ENCODE data around the gene MVP.

MVP gene

GRCh38 chr16:29804455-29805231 is 15.6 kb upstream of the MVP start:
- no peak for DNase-seq

GRCh38 chr16:29805232-29806098 is 14.8 kb upstream of the MVP start:
- peak; percentile 96 to 98 for DNase-seq

GRCh38 chr16:29806099-29806579 is 14.1 kb upstream of the MVP start, which contains the start of gene MAZ:
TSS of gene MAZ (plus strand) at chr16:29806529. CDS start at chr16:29806702, 173 bp downstream.
- DNase-seq, result peak in 1 of 2 donors; percentile 82

GRCh38 chr16:29806641-29807425 is 13.4 kb upstream of the MVP start:
- DNase-seq, result peak; percentile 55 to 58

GRCh38 chr16:29807426-29808218 is 12.6 kb upstream of the MVP start:
- peak; percentile 86 to 89 for DNase-seq

GRCh38 chr16:29808219-29808900 is 11.9 kb upstream of the MVP start:
- DNase-seq, result no peak

GRCh38 chr16:29809031-29809747 is 11.1 kb upstream of the MVP start:
- no peak for DNase-seq

- DNase-seq, result peak in 1 of 2 donors; percentile 57
Observed at GRCh38 chr16:29809850-29810698, 10.2 kb upstream of the MVP start.

GRCh38 chr16:29810699-29811169 is 9.5 kb upstream of the MVP start:
- DNase-seq, result no peak

- peak in 1 of 2 donors; percentile 68 for DNase-seq
Observed at GRCh38 chr16:29811170-29811895, 8.9 kb upstream of the MVP start.

GRCh38 chr16:29811896-29812665 is 8.2 kb upstream of the MVP start, which contains the start of gene PRRT2:
TSS of gene PRRT2 (plus strand) at chr16:29812193. CDS start at chr16:29813055, 862 bp downstream.
- DNase-seq, result peak in 1 of 2 donors; percentile 46

- DNase-seq, result no peak
Observed at GRCh38 chr16:29812754-29813643, 7.3 kb upstream of the MVP start.

GRCh38 chr16:29813644-29814562 is 6.4 kb upstream of the MVP start:
- no peak for DNase-seq

- DNase-seq, result no peak
Observed at GRCh38 chr16:29814592-29814991, 5.7 kb upstream of the MVP start.

- peak in 1 of 2 donors; percentile 52 for DNase-seq
Observed at GRCh38 chr16:29815032-29815721, 5.1 kb upstream of the MVP start.

Measured in activated CD4-positive, alpha-beta T cell treated with anti-CD3 and anti-CD28 coated beads for 4 hours (primary cell).